Mucosa of rectum (tissue), 2 donors: Measurements from ENCODE around the gene LSM10.

Experiments
- H3K27ac ChIP-seq, 2 donors: one replicate each; pipeline ENCODE4 v1.7.0; 2013; ENCODE audit warnings: inconsistent platforms in 2 of 2, low read depth in 2 of 2, low read length in 2 of 2
- H3K27me3 ChIP-seq, 2 donors: one replicate each; pipeline ENCODE4 v1.7.0; 2013; ENCODE audit warnings: low read length in 2 of 2; ENCODE audit not compliant: control insufficient read depth in 2 of 2, insufficient read depth in 2 of 2
- H3K36me3 ChIP-seq, 2 donors: one replicate each; pipeline ENCODE4 v1.7.0; 2013; ENCODE audit warnings: low read length in 2 of 2; ENCODE audit not compliant: control insufficient read depth in 2 of 2, insufficient read depth in 2 of 2
- H3K4me1 ChIP-seq, 2 donors: one replicate each; pipeline ENCODE4 v1.7.0; 2013; ENCODE audit warnings: low read length in 2 of 2, mild to moderate bottlenecking in 1 of 2; ENCODE audit not compliant: control insufficient read depth in 2 of 2, insufficient read depth in 2 of 2
- H3K4me3 ChIP-seq, 2 donors: one replicate each; pipeline ENCODE4 v1.7.0; 2013; ENCODE audit warnings: low read length in 2 of 2
- H3K9ac ChIP-seq, 2 donors: one replicate each; pipeline ENCODE4 v1.7.0; 2013; ENCODE audit warnings: low read length in 2 of 2, low read depth in 1 of 2, mild to moderate bottlenecking in 1 of 2
- H3K9me3 ChIP-seq, 2 donors: one replicate each; pipeline ENCODE4 v1.7.0; 2013; ENCODE audit warnings: low read length in 2 of 2; ENCODE audit not compliant: control insufficient read depth in 2 of 2
- donor health status: healthy.
- donor health status: Normal muscosa, but diverticular disease.

Gene LSM10

DNA sequence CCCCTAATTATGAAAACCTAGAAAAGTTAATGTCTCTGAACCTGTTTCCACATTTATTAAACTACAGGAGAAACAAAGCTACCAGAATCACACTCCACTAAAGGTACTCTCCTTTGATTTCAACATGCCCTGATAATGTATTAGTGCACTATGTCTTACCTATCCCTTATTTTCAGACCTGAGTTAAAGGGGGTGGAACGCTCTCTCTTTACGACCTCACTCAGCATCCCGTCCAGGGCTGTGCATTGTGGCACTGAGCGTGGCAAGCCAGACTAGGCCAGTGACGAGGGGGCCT, 678 bp downstream of the LSM10 start:
- H3K9me3 ChIP-seq, result no peaks in the 10 kb centered on the region
- H3K27ac ChIP-seq, result peak overlapping the region; percentile 73 to 87
- H3K36me3 ChIP-seq, result peaks cover 10 to 16% of the 10 kb centered on the region in 2 donors

DNA sequence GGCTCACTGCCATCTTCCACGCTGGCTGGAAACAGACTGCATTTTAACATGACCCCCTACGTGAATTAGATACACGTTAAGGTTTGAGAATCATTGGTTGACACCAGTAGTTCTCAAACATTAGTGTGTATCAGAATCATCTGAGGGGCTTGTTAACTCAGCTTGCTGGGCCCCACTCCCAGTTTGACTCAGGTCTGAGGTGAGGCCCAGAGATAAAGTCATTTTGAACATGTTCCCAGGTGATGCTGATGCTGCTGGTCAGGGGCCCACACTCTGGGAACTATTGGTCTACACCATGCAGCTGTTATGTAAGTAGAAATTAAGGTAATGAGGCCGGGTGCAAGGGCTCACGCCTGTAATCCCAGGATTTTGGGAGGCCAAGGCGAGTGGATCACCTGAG, 1.3 kb downstream of the LSM10 start:
- peaks cover 11 to 19% of the 10 kb centered on the region in 2 donors for H3K36me3 ChIP-seq
- no peaks in the 10 kb centered on the region for H3K9me3 ChIP-seq
- no peak overlapping the region for H3K9ac ChIP-seq
- H3K27me3 ChIP-seq, result no peaks in the 10 kb centered on the region
- peaks cover 5 to 9% of the 10 kb centered on the region in 2 donors for H3K4me1 ChIP-seq
- H3K27ac ChIP-seq, result no peak overlapping the region
- H3K4me3 ChIP-seq, result no peak overlapping the region

More for the DNA sequence above, 678 bp downstream of the LSM10 start:
- peak overlapping the region; percentile 87 to 96 for H3K9ac ChIP-seq
- peak overlapping the region; percentile 81 to 96 for H3K4me3 ChIP-seq
- peaks cover 8 to 9% of the 10 kb centered on the region in 2 donors for H3K4me1 ChIP-seq
- H3K27me3 ChIP-seq, result no peaks in the 10 kb centered on the region

DNA sequence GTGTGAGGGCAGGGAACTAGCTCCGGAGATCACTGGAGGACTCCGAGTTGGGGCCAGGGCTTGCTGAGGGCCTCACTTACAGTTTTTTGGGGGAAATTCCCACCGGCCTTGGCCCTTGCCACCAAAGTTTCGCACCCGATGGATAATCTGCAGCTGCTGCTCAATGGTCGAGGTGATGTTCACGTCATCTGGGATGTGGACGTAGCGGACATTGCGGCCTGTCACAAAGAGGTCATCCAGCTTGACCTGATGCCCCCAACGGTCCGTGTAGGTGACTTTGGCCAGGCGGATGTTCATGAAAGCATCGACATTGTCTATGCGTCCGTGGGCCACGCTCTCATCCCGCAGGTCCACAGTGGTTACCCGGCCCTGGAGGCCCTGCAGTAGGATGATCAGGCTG, 4.0 kb downstream of the LSM10 start:
- H3K27ac ChIP-seq, result no peak overlapping the region
- no peak overlapping the region for H3K4me3 ChIP-seq
- no peaks in the 10 kb centered on the region for H3K9me3 ChIP-seq
- H3K9ac ChIP-seq, result no peak overlapping the region
- H3K27me3 ChIP-seq, result no peaks in the 10 kb centered on the region
- H3K4me1 ChIP-seq, result peaks cover 5 to 14% of the 10 kb centered on the region in 2 donors
- H3K36me3 ChIP-seq, result peaks cover 18 to 26% of the 10 kb centered on the region in 2 donors

DNA sequence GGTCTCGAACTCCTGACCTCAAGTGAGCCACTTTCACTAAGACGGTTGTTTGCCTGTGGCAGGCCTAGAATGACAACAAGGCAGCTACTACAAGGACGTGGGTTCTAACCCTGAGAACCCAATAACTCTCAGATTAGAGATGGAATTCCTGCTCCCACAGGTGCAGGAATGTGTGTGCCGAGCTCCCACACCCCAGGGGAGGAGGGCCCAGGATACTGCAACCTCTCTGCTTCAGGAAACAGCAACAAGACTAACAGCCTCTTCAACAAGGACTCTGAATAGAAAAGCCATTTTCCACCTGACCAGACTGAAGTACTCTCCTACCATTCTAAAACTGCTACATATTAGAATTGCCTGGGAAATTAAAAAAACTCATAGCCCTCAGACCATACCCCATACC, 4.9 kb downstream of the LSM10 start:
- Histone ChIP-seq H3K9ac (no peak overlapping the region), H3K9me3 (no peaks in the 10 kb centered on the region), H3K27me3 (no peaks in the 10 kb centered on the region), H3K27ac (no peak overlapping the region), H3K4me1 (peaks cover 5 to 14% of the 10 kb centered on the region in 2 donors), H3K4me3 (no peak overlapping the region), H3K36me3 (peaks cover 18 to 26% of the 10 kb centered on the region in 2 donors)

DNA sequence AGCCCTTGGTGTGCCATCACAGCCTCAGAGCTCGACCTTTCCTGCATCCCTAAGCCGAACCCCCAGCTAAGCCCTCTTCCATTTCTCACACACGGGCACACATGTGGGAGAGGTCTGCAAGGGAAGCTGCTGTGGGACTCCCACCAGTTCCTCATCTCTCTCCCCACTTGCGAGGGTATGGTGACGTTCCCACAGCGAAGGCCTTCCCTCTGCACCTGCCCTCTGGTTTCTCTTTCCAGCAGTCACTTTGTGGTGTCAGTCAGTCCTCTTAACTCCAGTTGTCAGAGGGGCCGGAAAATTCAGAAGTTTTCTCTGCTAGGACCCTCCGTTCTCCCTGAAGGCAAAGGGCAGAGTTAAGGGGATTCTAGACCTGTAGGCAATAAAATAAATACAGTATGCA, 6.4 kb downstream of the LSM10 start:
- Histone ChIP-seq H3K4me1 (peaks cover 17 to 18% of the 10 kb centered on the region in 2 donors), H3K9me3 (no peaks in the 10 kb centered on the region), H3K36me3 (peaks cover 18 to 26% of the 10 kb centered on the region in 2 donors), H3K27me3 (no peaks in the 10 kb centered on the region), H3K27ac (peak overlapping the region in 1 of 2 donors; percentile 17), H3K9ac (no peak overlapping the region), H3K4me3 (no peak overlapping the region)

DNA sequence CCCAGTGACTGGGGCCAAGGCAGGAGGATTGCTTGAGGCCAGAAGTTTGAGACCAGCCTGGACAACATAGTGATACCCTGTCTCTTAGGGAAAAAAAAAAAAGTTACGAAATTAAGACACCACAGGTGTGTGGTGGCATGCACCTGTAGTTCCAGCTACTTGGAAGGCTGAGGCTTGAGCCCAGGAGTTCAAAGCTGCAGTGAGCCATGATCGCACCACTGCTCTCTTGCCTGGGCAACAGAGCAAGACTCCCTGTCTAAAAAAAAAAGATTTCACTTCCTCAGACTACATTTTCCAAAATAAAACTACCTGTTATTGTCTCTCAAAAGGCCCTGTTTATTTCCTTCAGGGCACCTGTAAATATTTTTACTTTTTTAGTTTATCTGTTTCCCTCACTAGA, 7.3 kb downstream of the LSM10 start:
- no peaks in the 10 kb centered on the region for H3K27me3 ChIP-seq
- peaks cover 17 to 21% of the 10 kb centered on the region in 2 donors for H3K4me1 ChIP-seq
- H3K4me3 ChIP-seq, result no peak overlapping the region
- H3K36me3 ChIP-seq, result peaks cover 18 to 26% of the 10 kb centered on the region in 2 donors
- H3K9ac ChIP-seq, result no peak overlapping the region
- H3K9me3 ChIP-seq, result no peaks in the 10 kb centered on the region
- H3K27ac ChIP-seq, result peak overlapping the region in 1 of 2 donors; percentile 48

DNA sequence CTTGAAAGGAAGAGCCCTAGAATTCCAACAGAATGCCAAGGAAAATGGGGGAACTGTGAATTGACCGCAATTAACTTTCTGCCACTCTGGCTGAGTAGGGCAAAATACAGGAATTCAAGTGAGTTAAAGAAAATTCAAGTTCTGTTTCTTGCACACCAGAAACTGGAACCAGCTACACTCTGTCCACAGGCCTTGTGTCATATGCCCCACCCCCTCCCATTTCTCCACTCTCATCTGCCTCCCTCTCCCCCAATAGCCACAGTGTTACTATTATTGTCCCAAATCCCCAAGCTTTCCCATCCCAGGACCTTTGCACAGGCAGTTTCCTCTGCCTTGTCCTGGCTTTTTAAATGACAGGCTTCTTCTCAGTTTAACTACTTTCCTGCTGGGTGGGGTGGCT, 7.7 kb downstream of the LSM10 start:
- peaks cover 18 to 26% of the 10 kb centered on the region in 2 donors for H3K36me3 ChIP-seq
- peaks cover 20 to 22% of the 10 kb centered on the region in 2 donors for H3K4me1 ChIP-seq
- H3K9me3 ChIP-seq, result no peaks in the 10 kb centered on the region
- no peak overlapping the region for H3K9ac ChIP-seq
- peak overlapping the region in 1 of 2 donors; percentile 48 for H3K27ac ChIP-seq
- no peak overlapping the region for H3K4me3 ChIP-seq
- H3K27me3 ChIP-seq, result no peaks in the 10 kb centered on the region

DNA sequence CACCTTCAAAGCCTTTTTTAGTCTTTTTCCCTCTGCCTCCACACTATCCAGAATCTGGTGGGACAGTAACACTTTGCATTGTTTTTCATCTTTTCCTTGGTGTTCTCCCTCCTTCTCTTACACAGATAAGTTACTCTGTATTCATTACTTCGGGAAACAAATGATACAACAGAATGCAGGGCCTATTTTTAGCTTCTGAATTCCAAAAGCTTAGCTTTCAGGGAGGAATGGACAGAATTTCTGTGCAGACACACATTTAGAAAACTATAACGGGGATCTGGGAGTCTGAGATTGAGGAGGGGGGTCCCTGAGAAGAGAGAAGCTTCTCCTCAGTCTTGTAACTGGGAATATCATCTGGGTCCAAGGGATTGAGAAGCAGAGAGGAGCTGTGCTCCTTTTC, 8.4 kb downstream of the LSM10 start:
- peaks cover 26 to 29% of the 10 kb centered on the region in 2 donors for H3K4me1 ChIP-seq
- H3K36me3 ChIP-seq, result peaks cover 18 to 26% of the 10 kb centered on the region in 2 donors
- no peaks in the 10 kb centered on the region for H3K27me3 ChIP-seq
- H3K9me3 ChIP-seq, result no peaks in the 10 kb centered on the region
- H3K27ac ChIP-seq, result peak overlapping the region in 1 of 2 donors; percentile 48
- H3K4me3 ChIP-seq, result no peak overlapping the region
- H3K9ac ChIP-seq, result no peak overlapping the region

DNA sequence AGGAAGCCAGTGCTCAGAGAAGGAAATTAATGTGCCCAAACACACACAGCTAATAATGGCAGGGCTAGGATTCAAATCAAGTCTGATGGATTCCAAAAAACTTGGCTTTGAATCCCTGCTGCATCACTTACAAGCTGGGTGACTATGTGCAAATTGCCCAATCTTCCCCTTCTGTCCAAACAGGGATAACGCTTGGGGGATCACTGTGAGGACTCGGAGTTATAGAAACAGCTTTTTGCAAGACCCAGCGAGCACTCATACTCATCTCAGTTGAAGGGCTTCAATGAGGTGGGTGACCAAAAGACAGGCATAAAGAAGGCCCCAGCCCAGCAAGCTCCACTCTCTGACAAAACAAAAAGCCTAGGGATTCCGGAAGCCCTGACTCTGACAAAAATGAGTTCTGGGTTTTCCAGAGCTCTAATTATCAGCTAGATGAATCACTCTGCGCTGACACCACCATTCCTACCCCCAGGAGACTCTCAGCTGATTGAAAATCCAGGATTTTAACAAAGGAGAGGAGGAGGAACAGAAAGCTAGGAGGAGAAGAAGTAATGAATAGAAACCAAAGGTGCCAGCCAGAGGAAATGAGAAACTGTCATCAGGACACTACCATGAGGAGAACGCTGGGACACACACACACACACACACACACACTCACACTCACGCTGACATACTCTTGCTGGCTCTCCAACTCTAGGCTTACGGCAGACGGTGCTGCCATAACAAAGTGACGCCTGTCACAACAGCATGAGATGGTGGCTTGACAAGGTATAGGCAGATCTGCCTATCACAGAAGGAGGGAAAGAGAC, 10.4 kb downstream of the LSM10 start:
- H3K4me1 ChIP-seq, result peaks cover 36 to 39% of the 10 kb centered on the region in 2 donors
- peak overlapping the region; percentile 76 to 83 for H3K9ac ChIP-seq
- H3K27me3 ChIP-seq, result no peaks in the 10 kb centered on the region
- peak overlapping the region; percentile 79 to 80 for H3K4me3 ChIP-seq
- H3K27ac ChIP-seq, result peak overlapping the region; percentile 96 to 98
- peaks cover 10 to 12% of the 10 kb centered on the region in 2 donors for H3K36me3 ChIP-seq
- H3K9me3 ChIP-seq, result no peaks in the 10 kb centered on the region

DNA sequence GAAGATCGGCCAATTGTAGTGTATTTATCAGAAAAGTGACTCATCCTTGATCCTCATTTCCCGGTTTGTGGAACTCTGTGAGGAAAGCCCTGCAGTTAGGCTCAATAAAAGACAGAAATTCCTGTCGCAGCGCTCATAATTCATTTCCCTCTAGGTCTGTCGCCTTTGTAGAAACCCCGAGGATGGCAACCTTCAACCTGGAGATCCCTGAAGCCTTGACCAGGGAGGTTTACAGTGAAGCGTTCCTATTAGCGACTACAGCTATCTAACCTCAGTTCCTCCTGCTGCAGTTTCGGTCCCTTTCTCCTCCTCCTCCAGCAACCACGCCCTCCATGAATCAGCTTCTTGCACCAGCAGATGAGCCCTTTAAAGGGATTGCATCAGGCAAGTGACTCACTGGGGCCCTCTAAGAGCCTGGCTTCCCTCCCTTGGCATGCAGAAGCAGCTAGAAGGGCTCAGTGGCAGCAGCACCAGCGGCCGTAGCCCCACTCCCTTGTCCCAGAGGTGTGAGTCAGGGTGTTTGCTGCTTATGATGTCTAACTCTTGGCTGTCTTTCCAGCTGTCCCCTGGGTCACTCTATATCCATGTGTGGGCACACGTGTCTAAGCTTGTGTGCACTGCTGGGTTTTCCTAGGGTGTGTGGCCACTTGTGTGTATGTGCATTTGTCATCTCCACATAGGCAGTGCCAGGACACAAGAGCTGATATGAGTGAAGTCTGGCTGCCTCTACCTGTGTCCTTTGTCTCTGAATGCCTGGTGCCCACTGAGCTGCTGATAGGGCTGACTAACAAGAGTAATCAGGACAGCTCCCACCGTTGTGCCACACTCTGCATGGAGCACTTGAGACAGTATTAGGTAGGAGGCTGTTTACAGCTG, 11.2 kb downstream of the LSM10 start:
- H3K9ac ChIP-seq, result peak overlapping the region; percentile 76 to 83
- peak overlapping the region; percentile 96 to 98 for H3K27ac ChIP-seq
- H3K4me3 ChIP-seq, result peak overlapping the region; percentile 79 to 80
- H3K9me3 ChIP-seq, result no peaks in the 10 kb centered on the region
- H3K4me1 ChIP-seq, result peaks cover 36 to 39% of the 10 kb centered on the region in 2 donors
- H3K36me3 ChIP-seq, result peaks cover 8% of the 10 kb centered on the region in 2 donors
- no peaks in the 10 kb centered on the region for H3K27me3 ChIP-seq
